ENCODE data around the gene MSI2. TPM values are rescaled to one million over a fixed set of nuclear protein-coding genes. Genes with fewer than 3 reads are reported as not detected.

MSI2 gene
- polyA plus RNA-seq, 3 donors: 7.4 to 10.7 (median 7.5) TPM

DNA sequence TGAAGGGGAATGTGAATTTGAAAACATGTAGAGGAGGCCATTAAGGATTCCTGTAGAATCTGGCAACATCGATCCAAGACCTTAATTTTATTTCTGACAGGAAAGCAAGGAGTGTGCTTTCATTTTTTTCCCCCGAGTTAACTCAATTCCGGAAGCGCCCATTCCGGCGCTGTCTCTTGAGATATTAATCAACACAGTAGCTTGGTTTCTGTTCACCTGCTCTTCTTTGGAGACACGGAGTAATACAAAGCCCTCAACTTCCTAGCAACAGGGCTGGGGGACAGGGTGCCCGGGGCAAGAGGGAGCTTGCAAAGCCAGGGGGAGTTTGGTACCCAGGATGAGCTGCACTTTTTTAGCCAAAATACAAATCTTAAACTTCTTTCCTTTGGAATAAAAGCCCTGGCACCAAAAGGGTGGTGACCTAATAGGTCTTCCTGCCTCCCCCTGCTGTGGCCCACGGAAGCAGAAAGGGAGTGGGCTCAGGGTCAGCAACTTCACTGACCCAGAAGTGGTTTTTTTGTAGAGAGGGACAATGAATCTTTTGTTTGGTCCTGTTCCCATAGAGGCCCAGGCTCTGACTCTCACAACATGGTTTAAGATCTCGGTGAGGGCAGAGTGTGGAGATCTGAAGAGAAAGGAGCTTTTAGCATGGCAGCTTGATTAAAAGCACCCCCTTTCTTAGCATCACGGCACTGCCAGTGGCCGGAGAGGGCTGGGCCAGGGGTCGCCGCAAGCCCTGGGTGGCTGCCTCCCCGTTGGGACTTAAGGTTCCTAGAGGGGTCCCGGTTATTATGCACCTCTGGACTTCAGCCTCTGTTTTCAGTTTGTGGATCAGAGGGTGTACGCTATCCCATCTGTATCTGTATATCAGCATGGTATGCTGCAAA, 281.4 kb downstream of the MSI2 start:
- 60 to 66% (median 63%) methylated on average over 17 of the region's 17 CpGs for WGBS, 3 donors
- no peak overlapping the region for H3K27ac ChIP-seq (ENCODE audit: low read depth, low read length)

DNA sequence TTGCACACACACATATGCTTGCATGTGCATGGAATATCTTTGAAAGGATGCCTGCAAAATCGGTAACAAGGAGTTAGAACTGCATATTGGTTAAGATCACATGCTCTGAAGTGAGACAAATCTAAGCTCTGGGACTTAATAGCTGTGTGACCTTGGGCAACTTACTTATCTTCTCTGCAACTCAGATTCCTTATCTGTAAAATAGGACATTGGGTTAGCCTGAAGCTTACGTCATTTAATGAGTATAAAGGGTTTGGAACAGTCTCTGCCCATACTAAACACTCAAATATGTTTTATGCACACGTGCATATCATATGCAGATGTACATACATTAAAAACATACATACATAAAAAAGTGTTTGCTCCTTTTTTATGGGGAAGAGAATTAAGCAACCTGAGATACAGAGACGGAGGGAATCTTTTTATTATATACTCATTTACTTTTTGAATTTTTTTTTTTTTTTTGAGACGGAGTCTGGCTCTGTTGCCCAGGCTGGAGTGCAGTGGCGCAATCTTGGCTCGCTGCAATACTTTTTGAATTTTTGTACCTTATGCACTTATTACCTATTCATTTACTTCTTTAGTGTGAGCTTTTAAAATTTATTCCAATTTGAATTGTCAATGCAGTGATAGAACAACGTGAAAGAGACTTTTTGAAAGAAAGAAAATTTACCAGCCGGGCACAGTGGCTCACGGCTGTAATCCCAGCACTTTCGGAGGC, 282.6 kb downstream of the MSI2 start:
- no peak overlapping the region for H3K27ac ChIP-seq (ENCODE audit: low read depth, low read length)
- WGBS, 3 donors: 58 to 86% (median 84%) methylated on average over 11 of the region's 11 CpGs

- 87 to 97% (median 95%) methylated on average over 8 of the region's 8 CpGs for WGBS, 3 donors
- H3K27ac ChIP-seq (ENCODE audit: low read depth, low read length): no peak overlapping the region
These were observed 283.4 kb downstream of the MSI2 start for GRCh38 chr17:57539529-57540301.

DNA sequence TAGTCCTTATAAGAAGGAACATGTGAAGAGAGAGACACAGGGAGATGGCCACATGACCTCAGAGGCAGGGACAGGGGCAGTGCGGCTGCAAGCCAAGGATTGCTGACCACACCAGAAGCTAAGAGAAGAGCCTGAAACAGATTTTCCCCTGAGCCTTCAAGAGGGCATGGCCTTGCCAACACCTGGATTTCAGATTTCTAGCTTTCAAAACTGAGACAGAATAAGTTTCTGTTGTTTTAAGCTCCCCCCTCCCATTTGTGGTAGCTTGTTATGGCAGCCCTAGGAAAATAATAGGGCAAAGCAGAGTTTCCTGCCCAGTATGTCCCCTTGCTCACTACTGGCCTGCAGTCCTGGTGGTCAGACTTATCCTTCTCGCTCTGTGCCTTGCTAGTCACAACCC, 284.3 kb downstream of the MSI2 start:
- 97 to 100% (median 97%) methylated on average over 2 of the region's 2 CpGs for WGBS, 3 donors
- H3K27ac ChIP-seq (ENCODE audit: low read depth, low read length): no peak overlapping the region

DNA sequence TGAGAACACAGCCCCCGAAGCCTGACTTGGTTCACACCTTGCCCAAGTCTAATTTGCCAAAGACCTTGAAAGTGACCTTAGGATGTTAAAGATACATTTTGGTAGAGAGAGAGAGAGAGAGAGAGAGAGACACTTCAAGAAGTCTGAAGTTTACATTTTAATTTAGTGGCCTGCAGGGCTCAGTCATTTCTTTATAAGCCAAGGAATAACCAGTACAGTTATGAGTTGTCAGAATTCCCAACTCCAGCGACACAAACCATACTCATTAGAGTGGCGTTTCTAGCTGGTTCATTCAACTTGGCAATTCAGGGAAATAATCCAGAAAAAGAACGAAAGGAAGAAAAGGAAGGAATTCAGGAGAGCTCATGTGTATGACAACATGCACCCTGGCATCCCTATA, 284.7 kb downstream of the MSI2 start:
- 89 to 95% (median 95%) methylated on average over 4 of the region's 4 CpGs for WGBS, 3 donors
- H3K27ac ChIP-seq (ENCODE audit: low read depth, low read length): no peak overlapping the region

DNA sequence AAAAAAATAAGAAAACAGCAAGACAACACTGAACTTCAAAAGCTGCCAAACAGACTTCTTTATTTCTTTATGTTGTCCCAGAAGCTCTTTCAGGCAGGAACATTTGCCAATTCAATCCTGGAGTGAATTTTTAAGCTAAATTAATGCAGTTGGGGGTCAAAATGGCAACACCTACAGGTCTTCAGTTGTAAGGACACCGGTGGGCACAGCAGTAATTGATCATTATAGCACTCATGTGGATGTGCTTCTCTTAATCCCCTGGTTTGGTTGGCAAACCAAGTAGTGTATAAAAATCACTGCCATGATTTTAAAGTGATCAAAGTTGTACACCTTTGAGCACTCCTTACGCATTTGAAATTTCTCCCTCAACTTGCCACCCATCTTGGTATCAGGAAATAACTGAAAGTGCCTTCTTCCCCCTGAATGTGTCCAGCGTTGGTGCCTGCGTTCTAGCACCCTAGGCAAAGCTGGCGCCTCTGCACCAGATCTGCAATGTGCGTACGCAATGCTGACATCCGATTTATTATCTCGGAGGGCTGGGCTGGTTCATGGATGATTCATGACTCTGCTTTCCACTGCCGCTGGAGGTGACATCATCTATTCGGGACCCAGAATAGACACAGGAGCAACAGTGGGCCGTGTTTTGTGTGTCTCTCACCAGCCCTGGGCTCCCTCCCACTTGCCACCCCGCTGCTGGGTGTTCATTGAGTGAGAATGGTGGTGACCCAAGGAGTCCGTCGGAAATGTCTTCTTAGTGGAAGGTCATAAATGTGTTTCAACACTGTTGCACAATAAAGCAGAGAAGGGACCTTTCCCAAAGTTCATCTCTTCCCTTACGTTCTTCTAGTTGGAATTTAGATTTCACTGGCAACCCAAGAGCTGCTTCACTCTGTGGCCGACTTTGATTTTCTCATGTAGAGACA, 285.4 kb downstream of the MSI2 start:
- WGBS, 3 donors: 75 to 90% (median 77%) methylated on average over 17 of the region's 17 CpGs
- H3K27ac ChIP-seq (ENCODE audit: low read depth, low read length): no peak overlapping the region

- H3K27ac ChIP-seq (ENCODE audit: low read depth, low read length): no peak overlapping the region
- 90 to 98% (median 97%) methylated on average over 4 of the region's 4 CpGs for WGBS, 3 donors
These were observed 286.2 kb downstream of the MSI2 start for GRCh38 chr17:57542510-57542909.

DNA sequence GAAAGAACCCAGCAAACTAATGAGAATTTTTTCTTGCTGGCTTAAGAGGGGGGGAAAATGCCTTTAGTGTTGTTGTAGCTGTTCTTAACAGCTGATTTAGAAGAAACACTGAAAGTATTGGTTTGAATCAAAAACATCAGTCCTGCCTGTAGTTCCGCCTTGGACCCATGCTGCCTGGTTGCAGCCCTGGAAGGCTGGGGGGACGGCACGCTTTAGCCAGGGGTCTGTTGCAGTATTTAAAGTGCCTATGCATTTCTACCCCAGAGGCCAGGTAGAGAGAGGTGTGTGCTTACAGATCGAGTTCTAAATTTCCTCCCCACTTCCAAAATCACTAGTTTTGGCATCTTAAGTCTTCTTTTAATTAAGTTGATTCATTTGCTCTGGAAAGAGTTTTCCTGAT, 286.9 kb downstream of the MSI2 start:
- WGBS, 3 donors: 94 to 98% (median 95%) methylated on average over 4 of the region's 4 CpGs
- H3K27ac ChIP-seq (ENCODE audit: low read depth, low read length): no peak overlapping the region

DNA sequence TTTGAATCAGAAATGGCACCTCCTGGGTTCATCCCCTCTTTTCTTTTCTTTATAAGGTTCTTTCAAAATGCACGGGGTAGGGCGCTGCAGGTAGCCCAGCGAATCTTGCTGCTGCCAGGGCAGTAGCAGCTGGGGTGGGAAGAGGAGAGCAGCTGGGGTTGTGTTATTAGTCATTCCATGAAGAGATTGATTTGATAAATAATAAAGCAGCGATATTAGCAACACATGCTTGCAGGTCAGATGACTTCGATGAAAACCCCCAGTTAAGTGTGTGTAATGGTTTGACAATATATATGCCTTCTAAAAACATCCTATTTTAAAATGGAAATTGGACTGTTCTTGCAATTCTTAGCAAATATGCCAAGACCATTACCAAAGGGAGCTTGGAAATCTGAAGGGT, 288.1 kb downstream of the MSI2 start:
- WGBS, 3 donors: 79 to 92% (median 90%) methylated on average over 5 of the region's 5 CpGs
- no peak overlapping the region for H3K27ac ChIP-seq (ENCODE audit: low read depth, low read length)

DNA sequence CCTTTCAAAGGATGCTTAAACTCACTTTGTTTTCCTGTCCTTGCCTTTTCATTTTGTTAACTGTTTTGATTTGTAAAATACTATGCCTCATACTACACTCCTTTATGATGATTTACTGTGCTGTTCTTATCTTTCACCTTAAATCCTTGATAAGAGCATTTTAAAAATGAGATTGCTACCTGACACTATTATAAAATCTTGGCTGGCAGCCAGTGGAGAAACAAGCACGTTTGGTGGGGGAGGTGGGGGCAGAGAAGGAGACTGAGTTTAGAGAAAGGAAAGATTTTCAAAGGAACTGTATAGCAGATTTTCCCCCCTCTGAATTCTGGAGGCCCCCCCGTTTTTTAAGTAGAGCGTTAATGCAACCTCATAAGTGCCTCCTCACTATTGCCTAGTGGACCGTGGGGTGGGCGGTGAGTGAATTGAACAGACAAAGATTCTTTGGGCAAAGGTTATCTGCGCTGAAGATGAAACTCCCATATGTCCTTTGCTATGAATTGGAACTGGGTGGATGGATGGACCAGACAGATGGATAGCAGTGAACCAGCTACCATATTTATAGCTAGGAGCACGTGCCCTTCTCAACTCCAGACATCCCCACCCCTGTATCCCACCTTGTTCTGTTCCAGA, 288.6 kb downstream of the MSI2 start:
- WGBS, 3 donors: 75 to 83% (median 82%) methylated on average over 7 of the region's 7 CpGs
- H3K27ac ChIP-seq (ENCODE audit: low read depth, low read length): no peak overlapping the region

DNA sequence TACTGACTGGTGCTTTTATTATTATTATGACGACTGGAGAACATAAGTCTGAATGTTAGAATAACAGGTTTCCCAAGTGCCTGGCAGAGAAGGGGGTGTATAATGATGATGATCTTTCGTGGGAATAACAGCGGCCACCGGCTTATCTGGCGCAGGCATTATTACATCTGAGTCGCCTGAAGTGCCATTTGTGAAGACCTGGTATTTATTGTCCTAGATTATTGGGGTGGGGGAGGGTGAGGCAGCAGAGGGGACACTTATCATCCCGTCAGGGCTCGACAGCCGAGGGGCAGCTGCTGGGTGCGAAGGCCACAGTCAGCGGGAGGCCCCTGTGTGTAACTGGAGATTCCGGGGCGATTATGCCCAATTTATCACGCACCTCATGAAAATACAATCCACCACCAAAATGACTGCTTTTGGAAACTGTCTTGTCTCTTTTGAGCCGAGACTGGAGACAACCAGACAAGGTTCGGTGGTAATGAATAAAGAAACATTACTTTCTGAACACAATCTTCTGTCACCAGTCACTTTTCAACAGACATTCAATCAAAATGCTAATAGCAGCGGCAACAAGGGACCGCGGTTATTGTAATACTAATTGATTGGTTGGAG, 289.5 kb downstream of the MSI2 start:
- H3K27ac ChIP-seq (ENCODE audit: low read depth, low read length): no peak overlapping the region
- 86 to 97% (median 96%) methylated on average over 19 of the region's 19 CpGs for WGBS, 3 donors

DNA sequence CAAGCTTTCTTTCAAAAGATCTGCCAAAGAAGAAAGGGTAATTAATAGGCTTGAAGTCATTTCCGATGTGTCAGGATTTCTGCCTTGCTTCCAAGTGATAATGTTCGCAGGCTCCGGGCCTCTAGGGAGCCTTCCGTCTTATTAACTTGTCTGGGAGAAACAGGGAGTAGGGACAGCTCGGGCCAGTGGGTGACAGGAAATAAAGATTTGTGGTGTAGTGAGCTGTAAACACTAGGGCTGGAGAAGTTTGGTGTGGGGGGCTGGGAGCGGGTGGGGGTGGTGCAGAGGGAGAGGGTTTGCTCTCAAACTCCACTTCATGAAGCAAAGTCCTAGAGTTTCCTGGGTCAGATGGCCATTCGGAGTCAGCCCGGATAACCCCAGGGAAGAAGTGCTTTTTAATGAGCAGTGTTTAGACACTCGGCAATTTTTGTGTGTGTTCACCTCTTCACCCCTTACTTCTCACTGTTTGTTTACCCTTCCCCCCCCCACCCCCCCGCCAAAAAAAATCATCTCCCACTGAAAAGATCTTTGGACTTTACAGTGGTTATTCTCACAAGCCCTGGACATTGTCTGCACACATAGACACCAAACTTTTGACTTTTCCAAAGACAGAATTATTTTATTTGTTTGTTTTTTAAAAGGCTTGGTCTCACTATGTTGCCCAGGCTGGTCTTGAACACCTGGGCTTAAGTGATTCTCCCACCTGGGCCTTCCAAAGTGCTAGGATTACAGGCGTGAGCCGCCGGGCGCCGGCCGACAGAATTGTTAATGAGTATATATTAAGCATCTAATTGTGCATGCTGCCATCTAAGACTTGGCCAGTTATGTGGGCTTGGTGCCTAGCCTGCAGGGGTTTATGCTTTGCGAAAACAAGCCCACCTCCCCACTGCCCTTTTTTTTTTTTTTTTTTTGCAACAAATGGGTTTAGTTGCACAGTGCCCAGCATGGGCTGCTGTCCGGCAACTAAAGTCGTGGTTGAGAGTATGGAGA, 292.4 kb downstream of the MSI2 start:
- WGBS, 3 donors: 63 to 82% (median 67%) methylated on average over 19 of the region's 19 CpGs
- no peak overlapping the region for H3K27ac ChIP-seq (ENCODE audit: low read depth, low read length)

DNA sequence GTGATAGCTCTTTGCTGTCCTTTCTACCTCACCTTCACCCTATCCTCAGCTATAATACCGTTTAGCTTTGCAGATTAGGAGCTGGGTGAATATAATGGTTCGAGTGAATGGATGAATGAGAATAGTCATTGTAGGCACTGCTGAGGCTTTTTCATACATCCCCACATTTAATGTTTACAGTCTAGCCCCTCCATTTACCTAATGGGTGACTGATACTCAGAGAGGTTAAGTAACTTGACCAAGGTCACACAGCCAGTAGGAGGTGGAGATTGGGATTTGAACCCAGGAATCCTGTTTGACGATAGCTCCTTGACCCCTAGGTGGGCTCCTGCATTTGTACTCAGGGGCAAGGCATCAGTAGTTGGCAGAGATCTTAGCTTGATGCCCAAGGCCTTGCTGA, 293.1 kb downstream of the MSI2 start:
- WGBS, 3 donors: 90 to 95% (median 94%) methylated on average over 3 of the region's 3 CpGs
- H3K27ac ChIP-seq (ENCODE audit: low read depth, low read length): no peak overlapping the region

- 84 to 89% (median 88%) methylated on average over 10 of the region's 10 CpGs for WGBS, 3 donors
These were observed 293.7 kb downstream of the MSI2 start for GRCh38 chr17:57550016-57550415.

DNA sequence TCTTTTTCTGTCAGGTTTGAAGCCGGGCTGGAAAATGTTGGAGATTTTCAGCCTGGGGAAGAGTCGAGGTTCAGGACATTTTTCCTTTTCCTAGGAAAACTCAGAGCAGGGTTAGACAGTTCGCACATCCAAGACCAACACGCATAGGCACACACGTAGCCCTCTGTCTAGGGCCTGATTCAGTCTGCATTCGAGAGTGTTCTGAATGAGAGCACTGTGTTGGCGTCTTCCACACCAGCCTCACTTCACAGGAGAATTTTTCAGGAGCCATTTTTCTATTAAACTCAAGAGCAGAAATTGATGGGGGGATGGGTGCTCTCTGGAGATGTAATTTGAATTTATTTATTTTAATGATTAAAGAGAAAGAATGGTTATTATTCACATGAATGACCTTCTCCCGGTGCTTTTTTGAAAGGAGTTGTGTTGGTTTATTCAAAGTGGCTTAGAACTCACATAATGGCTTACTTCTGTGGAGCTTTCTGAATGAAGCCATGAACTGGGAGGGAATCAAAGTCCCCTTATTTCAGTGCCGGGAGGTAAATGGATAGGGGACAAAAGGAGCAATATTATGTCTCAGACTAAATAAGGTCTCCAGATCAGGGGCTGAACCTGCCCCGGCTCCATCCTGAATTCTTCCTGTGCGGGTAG, 294.5 kb downstream of the MSI2 start:
- 80 to 95% (median 94%) methylated on average over 11 of the region's 11 CpGs for WGBS, 3 donors
- H3K27ac ChIP-seq (ENCODE audit: low read depth, low read length): no peak overlapping the region

More at GRCh38 chr17:57550016-57550415, 293.7 kb downstream of the MSI2 start:
- H3K27ac ChIP-seq (ENCODE audit: low read depth, low read length): no peak overlapping the region
